Thyroid gland (tissue), 4 donors: ENCODE data around the gene DPYD.

ENCODE experiments used
- CTCF ChIP-seq, 6 experiments: fragments of 200-600 bp in 3 of 6; fragments of 450-650 bp in 3 of 6; sonication (generic) in 3 of 6; IDR thresholded peaks; one replicate each; pipeline ENCODE4 v1.5.1; 2016 to 2019; ENCODE audit warnings: antibody characterized with exemption in 6 of 6, mild to moderate bottlenecking in 2 of 6, inconsistent platforms in 1 of 6, moderate library complexity in 1 of 6
- POLR2A ChIP-seq, 2 donors: fragments of 450-650 bp; IDR thresholded peaks; one replicate each; pipeline ENCODE4 v1.6.1; 2017; ENCODE audit warnings: antibody characterized with exemption in 2 of 2, mild to moderate bottlenecking in 2 of 2, moderate library complexity in 1 of 2

GRCh38 chr1:97123717-97124431, 797.0 kb downstream of the DPYD start:
- TF ChIP-seq CTCF (IDR thresholded peaks at IDR 0.05) (no peak), POLR2A (IDR thresholded peaks at IDR 0.05) (no peak)
